CD4-positive, CD25-positive, alpha-beta regulatory T cell (primary cell): ENCODE results near the gene SH3BP5L. TPM values are rescaled to one million over a fixed set of nuclear protein-coding genes. Genes with fewer than 3 reads are reported as not detected.
A peak's percentile ranks its signal among the peaks of the same experiment; 100 is the strongest.
"Not testable (repeated sequence)": the region's sequence is repeated elsewhere in the genome, so short reads cannot be mapped to it uniquely, and the experiment has no call there.

ENCODE experiments used
- ATAC-seq, 2 donors: fragments of 150-1000 bp; cut with Tn5 transposase; one replicate each; pipeline ENCODE4 v1.10.0; 2021; ENCODE audit warnings: low read depth in 2 of 2, moderate number of reproducible peaks in 2 of 2, moderate library complexity in 1 of 2
- DNase-seq, 3 donors: peaks; one replicate each; pipeline versions ENCODE4 v3.0.0 to v3.0.0-alpha.2; 2012 to 2022; ENCODE audit warnings: mixed read lengths in 1 of 3
- H3K27ac ChIP-seq: one replicate; pipeline ENCODE4 v1.7.0; 2013; ENCODE audit warnings: mild to moderate bottlenecking, low read length; ENCODE audit not compliant: insufficient read depth, poor library complexity, severe bottlenecking
- H3K27me3 ChIP-seq: one replicate; pipeline ENCODE4 v1.7.0; 2013; ENCODE audit warnings: low read length; ENCODE audit not compliant: control insufficient read depth, insufficient read depth
- H3K36me3 ChIP-seq: one replicate; pipeline ENCODE4 v1.7.0; 2013; ENCODE audit warnings: mild to moderate bottlenecking, low read length, moderate library complexity; ENCODE audit not compliant: control insufficient read depth, insufficient read depth
- H3K4me1 ChIP-seq: 2 replicates; pipeline ENCODE4 v1.7.0; 2013; ENCODE audit warnings: mild to moderate bottlenecking, low read length; ENCODE audit not compliant: insufficient read depth, control insufficient read depth, poor library complexity, severe bottlenecking
- H3K4me3 ChIP-seq: one replicate; pipeline ENCODE4 v1.7.0; 2013; ENCODE audit warnings: low read depth, mild to moderate bottlenecking, low read length, moderate library complexity
- H3K9me3 ChIP-seq, 2 experiments: 1 replicate in 1 of 2; 2 replicates in 1 of 2; pipeline ENCODE4 v1.7.0; 2013; ENCODE audit warnings: low read length in 2 of 2, mild to moderate bottlenecking in 1 of 2, moderate library complexity in 1 of 2; ENCODE audit not compliant: control insufficient read depth in 2 of 2
- H3K27ac Mint-ChIP-seq, 3 donors: one replicate each; pipeline ENCODE4 v1.8.0; 2020 to 2022; ENCODE audit warnings: mild to moderate bottlenecking in 3 of 3, mixed read lengths in 3 of 3, moderate library complexity in 2 of 3
- H3K27me3 Mint-ChIP-seq: one replicate; pipeline ENCODE4 v1.8.0; 2022; ENCODE audit warnings: mild to moderate bottlenecking, mixed read lengths
- H3K36me3 Mint-ChIP-seq: one replicate; pipeline ENCODE4 v1.8.0; 2020; ENCODE audit warnings: mixed read lengths
- H3K4me1 Mint-ChIP-seq, 4 donors: one replicate each; pipeline ENCODE4 v1.8.0; 2020 to 2022; ENCODE audit warnings: mixed read lengths in 4 of 4, mild to moderate bottlenecking in 1 of 4
- H3K4me3 Mint-ChIP-seq, 4 donors: one replicate each; pipeline ENCODE4 v1.8.0; 2020 to 2022; ENCODE audit warnings: mild to moderate bottlenecking in 4 of 4, mixed read lengths in 4 of 4, moderate library complexity in 3 of 4
- H3K9me3 Mint-ChIP-seq, 7 donors: one replicate each; pipeline ENCODE4 v1.8.0; 2020 to 2022; ENCODE audit warnings: mixed read lengths in 7 of 7, mild to moderate bottlenecking in 3 of 7, moderate library complexity in 2 of 7
- polyA plus RNA-seq, 4 donors: library from polyadenylated mRNA; unstranded; fragments of 300-500 nt; fragmentation: Illumina TruSeq; gene quantifications; one replicate each; pipeline ENCODE4 v1.2.3, GENCODE V29; 2021
- total RNA-seq: library from RNA; stranded (reverse); gene quantifications from one replicate; pipeline ENCODE4 v1.2.3, GENCODE V29; 2022

SH3BP5L gene
- total and polyA plus RNA-seq, 5 donors from 2014 or later = 2.2 to 18.3 (median 5.0) TPM

DNA sequence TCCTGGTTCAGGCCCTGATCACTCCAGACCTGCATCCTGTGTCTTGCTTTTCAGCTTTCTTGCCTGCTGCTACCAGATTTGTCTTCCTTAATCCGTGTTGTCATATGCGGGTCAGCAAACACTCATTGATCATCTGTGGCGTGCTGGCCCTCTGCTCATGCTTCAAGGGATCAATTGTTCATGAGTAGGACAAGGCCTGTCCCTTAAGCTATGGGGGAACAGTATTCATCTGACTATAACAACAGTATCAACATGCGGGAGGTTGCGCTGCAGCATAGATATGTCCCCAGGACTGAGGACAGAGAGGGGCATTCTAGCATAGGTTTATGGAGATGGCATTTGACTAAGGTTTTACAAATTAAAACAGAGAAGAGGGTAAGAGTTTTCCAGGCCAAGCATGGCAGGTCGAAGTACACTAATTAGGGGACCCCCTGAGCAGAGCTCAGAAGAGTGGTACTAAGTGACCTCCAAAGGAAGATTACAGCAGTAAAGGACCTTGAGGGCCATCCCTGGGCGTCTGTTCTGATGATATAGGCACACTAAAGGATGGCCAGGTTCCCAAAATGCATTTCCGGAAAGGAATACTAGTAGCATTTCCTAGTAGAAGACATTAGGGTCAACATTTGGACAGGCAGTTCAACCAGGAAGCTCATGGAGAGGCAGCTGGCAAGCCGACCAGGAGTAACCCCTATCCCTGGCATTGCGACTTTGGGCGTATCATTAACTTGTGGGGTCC, 11.5 kb upstream of the SH3BP5L start:
- H3K4me3 ChIP-seq = peak overlapping the region; percentile 90
- H3K27ac Mint-ChIP-seq = no peak overlapping the region
- DNase-seq = no peak

DNA sequence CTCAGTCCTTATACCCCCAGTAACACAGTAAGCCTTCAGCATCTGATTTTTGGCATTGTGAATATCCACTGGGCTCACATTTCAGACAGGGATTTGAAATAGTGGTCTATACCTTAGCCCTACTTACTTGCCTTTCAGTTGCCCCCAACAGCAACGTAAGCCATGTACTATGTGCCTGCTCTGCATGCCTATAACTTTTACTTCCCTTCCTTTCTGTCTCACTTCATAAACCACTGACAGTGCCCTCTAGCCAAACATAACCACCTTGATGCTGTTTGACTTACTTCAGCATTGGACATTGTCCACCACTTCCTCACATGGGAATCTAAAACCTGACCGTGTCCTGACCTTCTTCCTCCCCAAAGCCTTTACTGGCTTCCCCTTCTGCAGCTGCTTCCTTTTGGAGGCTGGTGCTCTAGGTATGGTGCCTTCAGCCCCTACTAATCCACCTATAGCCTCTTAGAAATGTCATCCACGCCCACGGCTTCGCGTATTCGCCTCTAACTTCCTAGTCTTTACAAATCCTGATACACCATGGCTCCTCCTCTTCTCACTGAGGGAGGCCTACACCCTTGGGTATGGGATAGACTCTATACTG, 8.7 kb upstream of the SH3BP5L start:
- H3K9me3 ChIP-seq = no peaks in the 10 kb centered on the region
- H3K4me1 ChIP-seq = peaks cover 13% of the 10 kb centered on the region
- H3K27me3 ChIP-seq = peaks cover 7% of the 10 kb centered on the region
- ATAC-seq (no peak), DNase-seq (no peak)
- no peak overlapping the region for H3K4me3 ChIP-seq
- Mint-ChIP-seq H3K36me3 (no peaks in the 10 kb centered on the region), H3K4me3 (no peak overlapping the region), H3K4me1 (peaks cover 0 to 12% (median 7%) of the 10 kb centered on the region in 4 donors), H3K27me3 (peaks cover 11% of the 10 kb centered on the region), H3K27ac (no peak overlapping the region), H3K9me3 (no peaks in the 10 kb centered on the region)
- H3K36me3 ChIP-seq = no peaks in the 10 kb centered on the region
- H3K27ac ChIP-seq = no peak overlapping the region

More for the DNA sequence above, 11.5 kb upstream of the SH3BP5L start:
- H3K27me3 Mint-ChIP-seq = peaks cover 5% of the 10 kb centered on the region
- no peaks in the 10 kb centered on the region for H3K36me3 Mint-ChIP-seq
- Histone ChIP-seq H3K9me3 (no peaks in the 10 kb centered on the region), H3K36me3 (no peaks in the 10 kb centered on the region), H3K4me1 (peaks cover 16% of the 10 kb centered on the region), H3K27me3 (peaks cover 7% of the 10 kb centered on the region), H3K27ac (peak overlapping the region; percentile 97)
- no peaks in the 10 kb centered on the region for H3K9me3 Mint-ChIP-seq
- ATAC-seq = no peak
- H3K4me3 Mint-ChIP-seq = no peak overlapping the region
- peaks cover 7 to 31% (median 19%) of the 10 kb centered on the region in 4 donors for H3K4me1 Mint-ChIP-seq

DNA sequence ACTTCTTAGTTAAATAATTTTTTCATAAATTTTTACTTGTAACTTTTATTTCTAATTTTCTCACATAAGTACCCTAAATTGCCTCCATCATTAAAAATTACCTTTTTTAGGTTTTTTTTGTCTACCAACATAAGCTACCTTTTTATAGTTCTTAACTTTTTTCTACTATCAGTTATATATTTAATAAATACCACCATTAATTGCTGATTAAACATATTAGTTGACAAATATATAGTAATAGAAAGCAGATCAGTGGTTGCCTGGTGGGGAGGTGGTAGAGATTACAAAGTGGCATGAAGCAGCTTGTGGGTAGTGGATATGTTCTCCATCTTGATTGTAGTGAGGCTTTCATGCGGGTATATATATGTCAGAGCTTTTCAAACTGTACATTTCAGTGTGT, 6.1 kb upstream of the SH3BP5L start:
- H3K36me3 ChIP-seq = no peaks in the 10 kb centered on the region
- H3K4me3 ChIP-seq = no peak overlapping the region
- ATAC-seq (no peak), DNase-seq (no peak)
- no peak overlapping the region for H3K27ac Mint-ChIP-seq
- no peaks in the 10 kb centered on the region for H3K36me3 Mint-ChIP-seq
- H3K27me3 Mint-ChIP-seq = peaks cover 11% of the 10 kb centered on the region
- H3K4me3 Mint-ChIP-seq = no peak overlapping the region
- no peak overlapping the region for H3K27ac ChIP-seq
- H3K9me3 Mint-ChIP-seq = peaks cover 0 to 1% (median 0%) of the 10 kb centered on the region in 7 donors
- peaks cover 6% of the 10 kb centered on the region for H3K4me1 ChIP-seq
- H3K9me3 ChIP-seq = no peaks in the 10 kb centered on the region
- H3K27me3 ChIP-seq = peaks cover 7% of the 10 kb centered on the region
- peaks cover under 1 to 8% (median 5%) of the 10 kb centered on the region in 4 donors for H3K4me1 Mint-ChIP-seq

DNA sequence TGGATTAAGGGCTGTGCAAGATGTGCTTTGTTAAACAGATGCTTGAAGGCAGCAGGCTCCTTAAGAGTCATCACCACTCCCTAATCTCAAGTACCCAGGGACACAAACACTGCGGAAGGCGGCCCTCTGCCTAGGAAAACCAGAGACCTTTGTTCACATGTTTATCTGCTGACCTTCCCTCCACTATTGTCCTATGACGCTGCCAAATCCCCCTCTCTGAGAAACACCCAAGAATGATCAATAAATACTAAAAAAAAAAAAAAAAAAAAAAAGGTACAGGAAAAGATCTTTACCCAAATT, 5.0 kb upstream of the SH3BP5L start:
- not testable (repeated sequence) for H3K4me3 ChIP-seq, H3K36me3 Mint-ChIP-seq, DNase-seq, H3K9me3 Mint-ChIP-seq, H3K4me3 Mint-ChIP-seq, H3K9me3 ChIP-seq, H3K27me3 ChIP-seq, H3K27ac ChIP-seq, H3K4me1 ChIP-seq, H3K27ac Mint-ChIP-seq, H3K36me3 ChIP-seq, ATAC-seq
- Mint-ChIP-seq H3K4me1 (peaks cover 4 to 16% (median 11%) of the 10 kb centered on the region in 4 donors), H3K27me3 (peaks cover 19% of the 10 kb centered on the region)

DNA sequence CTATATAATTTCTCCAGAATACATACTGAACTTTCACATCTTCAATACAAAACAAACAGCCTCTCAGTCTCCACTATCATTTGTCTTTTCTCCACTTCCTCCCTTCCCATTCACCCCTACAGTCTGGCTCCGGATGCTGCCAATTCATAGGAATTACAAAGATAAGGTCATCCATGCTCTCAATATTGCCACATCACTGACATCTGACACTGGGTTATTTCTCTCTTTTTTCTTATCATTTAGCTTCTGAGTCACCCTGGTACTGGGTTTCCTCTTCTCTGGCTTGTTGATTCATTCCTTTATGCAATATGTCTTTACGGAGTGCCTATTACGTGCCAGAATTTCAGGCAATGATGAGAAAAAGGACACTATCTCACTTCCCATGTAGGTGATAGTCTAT, 3.1 kb upstream of the SH3BP5L start:
- H3K4me1 Mint-ChIP-seq = peaks cover 4 to 33% (median 22%) of the 10 kb centered on the region in 4 donors
- H3K27me3 Mint-ChIP-seq = peaks cover 19% of the 10 kb centered on the region
- H3K9me3 Mint-ChIP-seq = peaks cover 0 to 1% (median 0%) of the 10 kb centered on the region in 7 donors
- H3K36me3 ChIP-seq = no peaks in the 10 kb centered on the region
- no peak overlapping the region for H3K27ac ChIP-seq
- peaks cover 16% of the 10 kb centered on the region for H3K36me3 Mint-ChIP-seq
- H3K27ac Mint-ChIP-seq = peak overlapping the region in 1 of 3 donors; percentile 9
- peaks cover 25% of the 10 kb centered on the region for H3K4me1 ChIP-seq
- no peaks in the 10 kb centered on the region for H3K9me3 ChIP-seq
- peak overlapping the region in 1 of 4 donors; percentile 46 for H3K4me3 Mint-ChIP-seq
- ATAC-seq = no peak
- H3K4me3 ChIP-seq = no peak overlapping the region
- no peak for DNase-seq
- peaks cover 1% of the 10 kb centered on the region for H3K27me3 ChIP-seq

DNA sequence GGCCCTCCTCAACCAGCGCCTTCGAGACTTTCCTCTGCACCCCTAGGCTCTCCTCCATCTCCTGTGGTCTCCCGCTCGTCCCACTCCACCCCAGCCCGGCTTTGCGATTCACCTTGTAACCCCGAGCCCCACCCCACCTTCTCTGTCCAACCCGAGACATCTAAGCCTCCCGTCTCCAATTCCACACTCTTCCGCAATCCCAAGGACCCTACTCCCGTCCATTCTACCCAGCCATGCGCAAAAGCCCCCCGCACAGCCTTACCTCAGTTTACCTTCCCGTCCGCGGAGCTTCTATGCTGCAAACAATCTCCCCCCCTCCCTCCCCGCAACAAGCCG, 174 bp downstream of the SH3BP5L start:
- peak overlapping the region; percentile 96 for H3K4me3 ChIP-seq
- Mint-ChIP-seq H3K4me1 (peaks cover 4 to 66% (median 46%) of the 10 kb centered on the region in 4 donors), H3K9me3 (peaks cover 0 to 1% (median 0%) of the 10 kb centered on the region in 7 donors), H3K36me3 (peaks cover 28% of the 10 kb centered on the region), H3K27me3 (peaks cover 8% of the 10 kb centered on the region), H3K4me3 (peak overlapping the region; percentile 95 to 99 (median 98)), H3K27ac (peak overlapping the region; percentile 98 to 99 (median 99))
- peak overlapping the region; percentile 99 for H3K27ac ChIP-seq
- no peak for ATAC-seq
- no peaks in the 10 kb centered on the region for H3K27me3 ChIP-seq
- DNase-seq = no peak
- H3K36me3 ChIP-seq = peaks cover 21% of the 10 kb centered on the region
- H3K4me1 ChIP-seq = peaks cover 56% of the 10 kb centered on the region
- no peaks in the 10 kb centered on the region for H3K9me3 ChIP-seq

DNA sequence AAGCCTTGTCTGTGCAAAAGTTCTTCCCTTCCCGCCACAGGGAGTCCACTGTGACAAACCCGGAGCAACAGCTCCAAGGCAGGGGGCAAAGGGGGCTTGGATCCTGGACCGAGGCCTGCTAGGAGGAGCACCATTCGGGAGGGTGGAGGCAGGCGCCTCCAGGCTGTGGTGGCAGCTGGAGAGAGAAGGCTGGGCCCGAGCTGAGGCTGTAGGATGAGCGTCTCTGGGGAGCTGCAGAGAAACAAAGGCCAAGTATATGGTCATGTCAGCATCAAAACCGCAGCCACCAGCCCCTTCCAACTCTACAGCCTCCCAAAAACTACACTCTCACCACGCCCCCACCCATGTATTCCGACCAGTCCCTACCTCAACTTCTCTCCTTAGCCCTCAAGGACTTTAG, 579 bp downstream of the SH3BP5L start:
- H3K4me1 ChIP-seq = peaks cover 59% of the 10 kb centered on the region
- peaks cover 32% of the 10 kb centered on the region for H3K36me3 Mint-ChIP-seq
- H3K27me3 ChIP-seq = no peaks in the 10 kb centered on the region
- H3K27me3 Mint-ChIP-seq = peaks cover 8% of the 10 kb centered on the region
- no peak for ATAC-seq
- peak overlapping the region; percentile 95 to 99 (median 98) for H3K4me3 Mint-ChIP-seq
- peak overlapping the region; percentile 98 to 99 (median 99) for H3K27ac Mint-ChIP-seq
- H3K4me1 Mint-ChIP-seq = peaks cover 4 to 70% (median 50%) of the 10 kb centered on the region in 4 donors
- DNase-seq = no peak
- peaks cover 26% of the 10 kb centered on the region for H3K36me3 ChIP-seq
- peak overlapping the region; percentile 96 for H3K4me3 ChIP-seq
- no peaks in the 10 kb centered on the region for H3K9me3 ChIP-seq
- peak overlapping the region; percentile 99 for H3K27ac ChIP-seq
- H3K9me3 Mint-ChIP-seq = peaks cover 0 to 1% (median 0%) of the 10 kb centered on the region in 7 donors
